ENCODE measurements around the gene DHX34.
A peak's percentile ranks its signal among the peaks of the same experiment; 100 is the strongest.

DNA sequence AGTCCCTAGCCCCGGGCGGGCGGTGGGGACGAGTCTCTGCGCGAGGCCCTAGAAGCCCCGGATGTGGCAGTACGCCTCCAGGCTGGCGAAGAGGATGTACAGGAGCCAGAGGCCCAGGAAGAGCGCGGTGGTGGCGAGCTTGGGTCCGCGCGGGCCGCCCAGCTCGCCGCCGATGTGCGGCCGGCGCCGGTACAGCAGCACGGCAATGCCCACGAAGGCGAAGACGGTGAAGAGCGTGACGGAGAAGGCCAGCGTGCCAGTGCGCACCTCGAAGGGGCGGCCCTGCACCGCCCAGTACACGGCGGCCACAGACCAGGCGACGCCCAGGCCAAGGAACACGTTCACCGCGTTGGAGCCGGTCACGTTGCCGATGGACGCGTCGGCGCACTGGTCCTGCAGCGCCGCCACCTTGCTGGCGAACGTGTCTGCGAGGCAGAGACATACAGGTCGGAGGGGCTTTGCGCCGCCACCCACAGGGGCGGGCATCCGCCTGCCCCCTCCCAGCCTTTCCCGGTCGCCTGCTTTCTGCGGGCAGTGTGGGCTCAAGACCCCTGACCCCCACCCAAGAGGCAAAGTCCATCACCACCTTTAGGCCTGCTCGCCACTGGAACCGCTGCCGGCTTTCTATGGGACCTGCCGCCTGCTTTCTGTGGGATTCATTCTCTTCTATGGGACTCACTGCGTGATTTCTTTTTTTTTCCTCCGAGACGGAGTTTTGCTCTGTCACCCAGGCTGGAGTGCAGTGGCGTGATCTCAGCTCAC is 81.1 kb downstream of the DHX34 start:
- TF ChIP-seq, protein P1, sequence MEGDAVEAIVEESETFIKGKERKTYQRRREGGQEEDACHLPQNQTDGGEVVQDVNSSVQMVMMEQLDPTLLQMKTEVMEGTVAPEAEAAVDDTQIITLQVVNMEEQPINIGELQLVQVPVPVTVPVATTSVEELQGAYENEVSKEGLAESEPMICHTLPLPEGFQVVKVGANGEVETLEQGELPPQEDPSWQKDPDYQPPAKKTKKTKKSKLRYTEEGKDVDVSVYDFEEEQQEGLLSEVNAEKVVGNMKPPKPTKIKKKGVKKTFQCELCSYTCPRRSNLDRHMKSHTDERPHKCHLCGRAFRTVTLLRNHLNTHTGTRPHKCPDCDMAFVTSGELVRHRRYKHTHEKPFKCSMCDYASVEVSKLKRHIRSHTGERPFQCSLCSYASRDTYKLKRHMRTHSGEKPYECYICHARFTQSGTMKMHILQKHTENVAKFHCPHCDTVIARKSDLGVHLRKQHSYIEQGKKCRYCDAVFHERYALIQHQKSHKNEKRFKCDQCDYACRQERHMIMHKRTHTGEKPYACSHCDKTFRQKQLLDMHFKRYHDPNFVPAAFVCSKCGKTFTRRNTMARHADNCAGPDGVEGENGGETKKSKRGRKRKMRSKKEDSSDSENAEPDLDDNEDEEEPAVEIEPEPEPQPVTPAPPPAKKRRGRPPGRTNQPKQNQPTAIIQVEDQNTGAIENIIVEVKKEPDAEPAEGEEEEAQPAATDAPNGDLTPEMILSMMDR (IDR thresholded peaks at IDR 0.05; ENCODE audit: poor library complexity) = no peak
- no peak for TF ChIP-seq EZH2phosphoT487 (IDR thresholded peaks at IDR 0.05; ENCODE audit: low read depth, severe bottlenecking, unreplicated experiment)
- TF ChIP-seq EZH2 (IDR thresholded peaks at IDR 0.05; ENCODE audit: borderline replicate concordance) = peak; percentile 53

All from hepatocyte (in vitro differentiated cells).